ENCODE data around the gene LITAF.

- TF ChIP-seq ZNF274 (IDR thresholded peaks at IDR 0.05; ENCODE audit: low read depth, low read length) (no peak), YY1 (IDR thresholded peaks at IDR 0.05; ENCODE audit: insufficient read depth, insufficient read length) (no peak)
Observed at GRCh38 chr16:11521055-11521454, 65.7 kb downstream of the LITAF start.
